ENCODE measurements around the gene MYO1H.

- TF ChIP-seq POLR2A (IDR thresholded peaks at IDR 0.05; ENCODE audit: extremely low read depth, insufficient read length) (no peak), CTCF (IDR thresholded peaks at IDR 0.05; ENCODE audit: low read depth, low read length) (no peak), MAX (IDR thresholded peaks at IDR 0.05; ENCODE audit: low read depth, low read length) (no peak)
Observed at GRCh38 chr12:109334887-109335286, 12.8 kb upstream of the MYO1H start.
